GM12801 (cell line): ENCODE measurements around the gene LGI2.

Experiments used
- CTCF ChIP-seq: IDR thresholded peaks from one replicate; pipeline ENCODE4 v1.5.1; 2011; ENCODE audit warnings: control low read depth; ENCODE audit not compliant: insufficient read length; ENCODE audit errors: extremely low read depth

The LGI2 gene

DNA sequence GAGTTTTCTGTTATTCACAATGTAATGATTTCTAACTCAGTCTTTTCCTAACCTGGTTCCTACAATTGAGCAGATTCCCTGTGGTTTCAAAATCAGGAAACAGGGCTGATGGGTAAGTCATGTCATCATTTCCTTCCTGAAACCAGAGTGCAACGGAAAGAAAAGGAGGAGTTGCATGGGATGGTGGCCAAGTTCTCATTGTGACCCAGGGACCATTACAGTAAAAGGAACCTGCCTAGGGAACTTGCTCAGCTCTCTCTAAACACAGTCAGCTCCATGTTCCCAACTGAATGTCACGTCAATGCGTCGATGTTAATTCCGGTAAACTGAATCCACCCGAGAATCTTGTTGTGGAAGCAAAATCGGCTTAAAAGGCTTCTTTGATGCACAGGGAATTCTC, 51.2 kb downstream of the LGI2 start:
- no peak for TF ChIP-seq CTCF

DNA sequence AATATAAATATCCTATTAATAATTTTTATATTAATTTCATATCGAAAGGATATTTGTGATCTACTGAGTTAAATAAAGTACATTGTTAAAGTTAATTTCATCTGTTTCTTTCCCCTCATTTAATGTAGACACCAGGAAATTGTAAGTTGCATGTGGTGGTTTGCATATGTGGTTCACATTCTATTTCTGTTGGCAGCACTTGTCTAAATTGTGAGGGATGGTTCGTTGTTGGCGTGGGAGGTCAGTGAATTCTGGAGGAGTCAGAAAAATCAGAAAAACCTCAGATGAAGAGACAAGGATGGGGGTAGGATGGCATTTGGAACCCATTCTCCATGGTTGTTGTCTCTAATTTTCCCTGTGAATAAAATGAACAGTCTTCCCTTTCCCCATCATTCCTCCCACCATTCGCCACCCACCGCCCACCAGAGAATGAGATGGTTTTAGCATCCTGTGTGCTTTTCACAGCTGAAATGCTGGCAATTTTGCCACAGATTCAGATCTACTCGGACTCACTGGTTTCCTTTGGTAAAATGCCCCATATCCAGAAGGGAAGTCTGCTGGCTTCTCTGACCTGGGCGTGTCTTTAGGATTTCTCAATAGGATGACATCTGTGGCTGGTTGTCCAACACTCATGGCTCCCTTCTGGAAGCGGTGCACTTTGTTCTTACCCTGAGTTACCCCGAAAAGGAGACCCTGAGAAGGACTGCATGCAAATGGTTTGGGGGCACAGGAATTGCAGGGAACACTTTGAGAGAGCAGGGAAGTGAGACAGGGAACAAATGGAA, 52.3 kb downstream of the LGI2 start:
- TF ChIP-seq CTCF, result no peak

DNA sequence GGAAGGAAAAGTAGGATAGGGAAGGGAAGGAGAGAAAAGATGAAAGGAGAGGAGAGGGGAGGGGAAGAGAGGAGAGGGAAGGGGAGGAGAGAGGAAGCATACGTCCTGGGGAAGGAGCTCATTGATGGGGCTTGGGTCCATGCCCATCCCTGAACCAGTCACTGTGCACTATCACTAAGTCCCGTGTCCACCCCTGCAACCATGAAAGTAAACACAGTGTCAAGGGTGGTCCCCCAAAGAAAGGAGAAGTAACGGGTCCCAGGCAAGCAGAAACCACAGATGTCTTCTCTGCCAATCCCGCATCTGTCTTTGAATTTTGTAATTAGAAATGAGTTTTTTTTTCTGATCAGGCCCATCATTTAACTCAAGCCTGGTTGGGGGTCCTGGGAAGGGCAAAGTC, 55.2 kb downstream of the LGI2 start:
- no peak for TF ChIP-seq CTCF

- no peak for TF ChIP-seq CTCF
Observed at GRCh38 chr4:24973747-24974601, 56.8 kb downstream of the LGI2 start.

- TF ChIP-seq CTCF, result no peak
Observed at GRCh38 chr4:24973404-24973746, 57.4 kb downstream of the LGI2 start.

GRCh38 chr4:24971192-24971591, 59.6 kb downstream of the LGI2 start:
- TF ChIP-seq CTCF, result no peak

DNA sequence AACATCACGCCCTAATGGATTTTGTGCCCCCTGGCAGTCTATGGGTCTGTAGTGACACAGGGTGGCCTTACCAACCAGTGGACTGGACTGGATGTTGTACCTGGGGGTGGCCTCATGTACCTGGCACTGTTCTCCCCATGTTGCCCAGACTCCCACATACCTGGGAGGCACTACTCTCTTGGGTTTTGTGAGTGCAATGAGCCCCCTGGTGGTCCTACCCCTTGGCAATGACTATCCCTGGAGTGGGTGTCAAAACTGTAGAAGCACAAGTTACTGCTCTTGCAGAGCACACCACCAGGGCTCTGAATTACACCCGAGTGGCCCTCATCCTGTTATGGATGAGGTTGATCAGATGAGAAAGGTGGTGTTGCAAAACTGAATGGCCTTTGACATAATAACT, 60.1 kb downstream of the LGI2 start:
- TF ChIP-seq CTCF, result no peak
